ENCODE results near the gene SLC25A29.
"Not testable (repeated sequence)": the region's sequence is repeated elsewhere in the genome, so short reads cannot be mapped to it uniquely, and the experiment has no call there.

GRCh38 chr14:100287998-100288295 is 18.3 kb downstream of the SLC25A29 start:
- not testable (repeated sequence) for TF ChIP-seq ZNF274 (IDR thresholded peaks at IDR 0.05; ENCODE audit: low read depth, low read length); YY1 (IDR thresholded peaks at IDR 0.05; ENCODE audit: insufficient read depth, insufficient read length); SUZ12 (IDR thresholded peaks at IDR 0.05; ENCODE audit: extremely low read depth, insufficient read depth, insufficient read length)
